Ovary (tissue), 3 donors: ENCODE results near the gene CDCA7L.

Source experiments
- CTCF ChIP-seq, 3 donors: fragments of 450-650 bp in 2 of 3; fragments of 200-600 bp in 1 of 3; IDR thresholded peaks; one replicate each; pipeline versions ENCODE4 v1.5.1 to v1.8.0; 2016 to 2022; ENCODE audit warnings: antibody characterized with exemption in 3 of 3, mild to moderate bottlenecking in 1 of 3
- POLR2A ChIP-seq: fragments of 450-650 bp; IDR thresholded peaks from one replicate; pipeline ENCODE4 v1.6.1; 2017; ENCODE audit warnings: antibody characterized with exemption, mild to moderate bottlenecking, moderate library complexity
- donor health status: DM: no; HTN: no; CAD: no.

GRCh38 chr7:21934808-21935207 is 10.9 kb downstream of the CDCA7L start:
- TF ChIP-seq CTCF (IDR thresholded peaks at IDR 0.05): no peak
- TF ChIP-seq POLR2A: no peak
